HG02623 (cell line): Measurements from ENCODE around the gene RALGPS1.
A peak's percentile ranks its signal among the peaks of the same experiment; 100 is the strongest.

Source experiments
- ATAC-seq: cut with Tn5 transposase; IDR thresholded peaks from one replicate; pipeline ENCODE4 v1.9.1; 2021; ENCODE audit warnings: moderate library complexity; ENCODE audit not compliant: unreplicated experiment

Gene RALGPS1

DNA sequence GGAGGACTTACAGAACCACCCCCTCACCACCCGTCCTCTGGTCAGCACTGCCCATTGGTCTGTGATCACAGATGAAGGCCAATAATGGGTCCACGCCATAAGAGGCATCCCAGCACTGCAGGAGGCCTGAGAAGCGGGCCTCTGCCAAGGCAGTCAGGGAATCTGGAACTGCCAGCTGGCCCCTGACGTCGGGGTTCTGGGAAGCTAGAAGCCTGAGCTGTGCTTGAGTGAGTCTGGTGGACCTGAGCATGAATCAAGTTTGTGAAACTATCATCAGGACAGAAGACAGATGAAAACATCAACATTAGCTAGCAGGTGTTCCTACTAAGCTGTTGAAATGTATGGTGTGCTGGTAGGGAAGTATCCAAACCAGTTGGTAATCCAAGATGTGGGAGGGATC, 200.0 kb downstream of the RALGPS1 start:
- no peak for ATAC-seq

DNA sequence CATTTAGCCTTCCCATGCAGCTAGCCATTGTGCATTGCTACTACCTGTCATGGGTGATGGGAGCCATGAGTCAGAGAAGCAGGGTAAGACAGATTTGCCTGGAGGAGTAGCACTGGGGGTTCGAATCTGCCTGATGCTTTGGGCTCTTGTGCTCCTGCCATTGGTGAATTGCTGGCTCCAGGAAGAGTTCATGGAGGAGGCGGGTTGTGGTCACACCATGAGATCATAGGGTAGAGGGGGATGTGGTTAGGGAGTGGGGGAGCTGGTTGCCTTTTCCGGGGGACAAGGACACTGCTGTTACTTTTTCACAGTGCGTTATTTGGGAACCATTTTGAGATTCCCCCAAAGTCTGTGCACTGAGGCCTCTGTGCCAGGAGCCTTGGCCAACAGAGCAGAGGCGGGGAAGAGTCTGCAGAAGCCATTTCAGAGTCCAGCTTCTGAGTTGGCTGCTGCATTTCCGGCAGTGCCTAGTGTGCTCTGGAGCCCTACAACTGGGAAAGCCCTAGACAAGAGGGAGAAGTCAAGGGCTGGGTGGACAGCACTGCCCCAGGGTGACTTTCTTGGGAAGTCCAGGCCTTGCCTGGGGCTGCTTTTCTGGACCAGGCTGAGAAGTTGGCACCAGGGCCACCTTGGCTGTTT, 201.6 kb downstream of the RALGPS1 start:
- no peak for ATAC-seq

DNA sequence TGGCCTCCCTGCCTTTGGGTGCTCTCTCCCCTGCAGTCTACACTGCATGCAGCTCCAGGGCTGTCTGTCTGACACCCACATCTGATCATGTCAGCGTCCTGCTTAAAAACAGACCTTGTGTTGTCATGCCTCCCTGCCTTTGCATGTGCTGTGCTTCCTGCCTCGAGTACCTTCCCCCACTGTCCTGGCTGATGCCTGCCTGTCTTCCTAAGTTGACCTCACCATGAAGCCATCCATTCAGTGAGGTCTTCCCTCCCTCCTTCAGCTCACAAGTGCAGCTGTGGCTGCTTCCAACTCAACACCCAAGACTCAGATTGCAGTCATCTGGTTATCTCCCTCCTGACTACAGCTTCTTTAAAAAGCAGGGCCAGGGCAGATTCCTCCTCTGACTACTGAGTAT, 202.4 kb downstream of the RALGPS1 start:
- ATAC-seq: no peak

DNA sequence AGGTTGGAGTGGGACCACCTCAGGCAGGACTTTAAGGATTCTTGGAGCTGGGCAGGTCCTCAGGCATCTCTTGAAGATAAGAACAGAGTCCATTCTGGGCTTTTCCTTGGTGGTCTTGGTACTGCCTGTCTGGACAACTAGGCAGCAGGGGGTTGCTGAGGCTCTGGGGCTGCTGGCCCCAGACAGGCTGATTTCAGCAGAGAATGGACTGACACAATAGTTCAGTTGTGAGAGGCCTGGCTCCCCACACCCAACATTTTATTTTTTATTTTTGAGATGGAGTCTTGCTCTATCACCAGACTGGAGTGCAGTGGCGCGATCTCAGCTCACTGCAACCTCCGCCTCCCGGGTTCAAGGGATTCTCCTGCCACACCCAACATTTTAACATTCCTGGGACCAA, 203.2 kb downstream of the RALGPS1 start:
- no peak for ATAC-seq

DNA sequence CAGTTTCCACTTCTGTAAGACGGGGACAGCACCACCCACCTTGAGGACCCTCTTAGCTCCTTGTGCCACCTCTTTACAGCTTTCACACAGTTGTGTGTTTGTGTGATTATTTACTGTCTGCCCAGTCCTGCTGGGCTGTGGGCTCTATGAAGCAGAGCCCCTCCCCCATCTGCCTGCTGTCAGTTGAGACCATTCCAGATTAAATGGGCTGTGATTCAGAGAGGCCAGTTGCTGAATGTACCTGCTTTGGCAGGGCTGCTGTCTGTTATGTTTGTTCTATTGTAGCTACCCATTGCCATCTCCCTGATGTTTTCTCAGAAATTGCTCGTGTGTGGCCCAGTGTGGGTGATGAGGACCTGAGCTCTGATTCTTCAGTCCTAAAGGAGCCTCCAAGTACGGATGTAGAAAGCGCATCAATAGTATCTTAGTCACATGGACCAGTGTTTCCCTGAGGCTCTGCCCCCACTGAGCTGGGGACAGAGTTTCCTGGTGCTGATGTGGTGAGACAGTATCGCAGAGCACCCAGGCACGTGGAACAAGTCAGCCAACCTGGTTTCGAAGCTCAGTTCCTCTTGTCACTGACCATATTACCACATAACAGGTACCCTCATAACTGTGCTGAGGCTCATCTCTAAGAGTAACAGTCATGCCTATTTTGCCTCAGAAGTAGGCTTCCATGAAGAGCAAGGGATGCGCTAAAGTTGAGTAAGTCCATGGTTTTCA, 204.2 kb downstream of the RALGPS1 start:
- ATAC-seq: peak; percentile 40

DNA sequence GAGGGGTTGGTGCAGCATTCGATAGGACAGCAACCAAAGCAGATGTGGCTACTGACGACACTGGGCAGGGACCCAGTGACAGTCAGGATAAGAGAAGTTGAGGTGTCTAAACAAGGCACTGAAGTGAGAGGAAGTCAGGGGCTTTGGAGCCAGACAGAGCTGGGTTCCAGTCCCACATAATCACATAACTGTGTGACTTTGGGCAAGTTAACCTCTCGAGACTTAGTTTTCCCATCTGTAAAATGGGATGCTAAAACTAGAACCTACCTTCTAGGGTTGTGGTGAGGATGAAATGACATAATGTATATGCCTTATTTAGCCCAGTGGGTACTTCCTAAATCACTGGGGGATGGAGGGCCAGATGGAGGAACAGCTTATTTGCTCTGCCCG, 204.7 kb downstream of the RALGPS1 start:
- no peak for ATAC-seq

DNA sequence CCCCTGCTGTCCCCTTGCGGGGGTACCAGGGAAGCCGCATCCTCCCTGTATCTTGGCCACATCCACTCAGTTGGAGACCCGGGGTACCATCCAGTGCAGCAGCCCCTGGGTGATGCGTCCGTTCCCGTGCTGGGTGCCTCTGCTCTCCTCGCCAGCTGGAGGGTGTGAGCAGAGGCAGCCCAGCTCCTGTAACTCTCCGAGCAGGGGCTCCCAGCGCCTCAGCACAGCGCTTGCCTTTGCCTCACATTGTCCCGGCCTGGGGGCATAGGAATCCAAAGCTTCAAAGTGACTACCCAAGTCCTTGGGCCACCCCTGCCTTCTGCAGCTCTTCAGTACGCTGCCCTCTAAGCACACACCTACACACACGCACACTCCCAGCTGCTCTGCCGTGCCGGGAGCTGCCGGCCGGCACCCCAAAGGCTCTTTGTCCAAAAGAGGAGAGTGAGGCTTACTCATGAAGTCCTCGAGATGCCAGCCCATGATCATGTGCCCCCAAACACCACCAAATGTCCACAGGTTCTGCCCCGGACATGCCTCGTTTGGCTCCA, 207.1 kb downstream of the RALGPS1 start:
- no peak for ATAC-seq

DNA sequence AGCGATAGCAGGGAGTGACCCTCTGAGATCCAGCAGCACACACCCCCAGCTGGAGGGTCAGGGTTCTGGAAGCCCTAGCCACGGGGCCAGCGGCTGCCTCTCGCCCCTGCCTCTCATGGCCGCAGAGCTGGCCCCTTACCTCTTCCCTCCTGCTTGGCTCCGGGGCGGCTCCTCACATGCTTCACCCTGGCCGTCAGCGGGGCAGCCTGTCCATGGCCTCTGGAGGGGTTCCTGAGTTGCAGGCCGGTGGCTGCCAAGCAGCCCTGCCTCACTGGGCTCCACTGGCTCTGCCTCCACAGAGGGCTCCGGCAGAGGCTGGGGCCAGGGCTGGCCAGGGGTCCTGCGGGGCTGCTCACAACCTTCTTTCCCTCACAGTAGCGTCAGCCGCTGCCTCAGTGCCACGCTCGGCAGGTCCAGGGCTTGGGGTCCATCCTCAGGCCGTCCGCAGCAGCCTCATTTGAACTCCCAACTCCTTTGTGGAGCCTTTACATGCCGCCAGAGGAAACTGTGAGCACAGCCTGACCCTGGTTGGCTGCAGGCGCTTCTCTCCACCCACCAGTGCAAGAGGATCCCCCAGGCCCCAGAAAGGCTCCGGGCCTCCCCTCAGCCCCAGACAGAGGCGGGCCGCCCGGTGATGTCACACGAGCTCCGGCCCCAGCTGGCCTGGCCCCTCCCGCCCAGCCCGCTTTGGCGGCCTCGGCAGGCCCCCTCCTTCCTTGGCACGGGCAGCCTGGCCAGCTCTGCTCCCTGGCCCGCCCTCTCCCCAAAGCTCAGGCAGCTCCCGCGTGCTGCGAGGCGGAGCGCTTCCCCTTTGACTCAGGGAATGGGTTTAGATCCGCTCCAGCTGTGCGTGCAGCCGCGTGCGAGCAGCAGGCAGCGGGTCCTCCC, 207.8 kb downstream of the RALGPS1 start, which contains the start of gene ANGPTL2:
Gene ANGPTL2 (minus strand): TSS at position 460 of the 888 bp plus-strand sequence. CDS start 13,904 bp downstream, outside the sequence.
- ATAC-seq: no peak

DNA sequence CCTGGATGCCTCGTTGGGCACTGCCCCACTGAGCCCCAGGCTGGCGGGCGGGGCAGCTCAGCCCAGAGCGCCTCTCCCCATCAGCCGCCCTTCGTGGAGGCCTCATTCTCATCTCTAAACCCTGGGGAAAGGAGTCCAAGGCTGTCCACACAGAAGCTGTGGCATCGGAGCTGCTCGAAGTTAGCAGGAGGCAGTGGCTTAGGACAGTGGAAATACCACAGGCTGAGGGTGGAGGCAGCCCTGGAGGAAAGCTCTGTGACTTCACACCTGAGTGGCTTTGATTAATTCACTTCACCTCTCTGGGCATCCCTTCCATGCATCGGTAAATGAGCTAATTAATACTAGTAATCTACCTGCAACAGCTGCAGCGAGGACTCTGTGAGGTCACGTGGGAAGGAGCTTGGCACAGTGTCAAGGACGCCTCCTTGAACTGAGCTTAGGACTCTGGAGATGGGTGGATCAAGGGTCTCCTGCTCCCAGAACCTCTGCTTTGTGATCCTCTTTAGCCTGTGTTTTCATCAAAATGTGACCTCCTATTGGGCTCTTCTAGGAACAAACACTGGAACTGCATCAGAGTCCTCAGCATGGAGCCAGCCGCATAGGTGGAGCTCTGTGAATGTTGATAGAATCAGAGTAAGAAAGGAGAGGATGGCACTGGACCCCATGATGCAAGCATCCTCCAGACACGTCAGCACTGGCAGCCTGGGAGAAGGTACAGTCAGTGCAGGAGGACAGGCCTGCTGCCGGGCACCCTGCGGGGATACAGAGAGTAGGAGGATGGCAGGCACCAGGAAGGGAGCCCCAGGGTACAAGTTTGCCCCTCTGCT, 208.7 kb downstream of the RALGPS1 start:
- no peak for ATAC-seq

DNA sequence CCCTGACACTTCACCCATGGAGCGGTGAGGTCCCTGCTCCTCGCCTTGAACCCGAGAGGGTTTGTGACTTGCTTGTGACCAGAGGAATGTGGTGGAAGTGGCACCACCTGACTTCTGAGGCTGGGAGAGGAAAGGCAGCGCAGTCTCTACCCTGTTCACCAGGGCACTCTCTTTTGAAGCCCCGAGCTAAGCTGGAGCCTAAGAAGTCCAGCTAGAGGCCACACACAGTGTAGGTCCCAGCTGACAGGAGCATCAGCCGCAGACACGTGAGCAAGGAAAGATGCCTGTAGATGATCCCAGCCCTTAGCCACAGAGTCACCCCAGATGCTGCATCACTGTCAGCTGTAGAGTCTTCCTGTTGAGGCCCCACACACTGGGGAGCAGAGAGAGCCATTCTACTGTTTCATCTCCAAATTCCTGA, 209.5 kb downstream of the RALGPS1 start:
- no peak for ATAC-seq

DNA sequence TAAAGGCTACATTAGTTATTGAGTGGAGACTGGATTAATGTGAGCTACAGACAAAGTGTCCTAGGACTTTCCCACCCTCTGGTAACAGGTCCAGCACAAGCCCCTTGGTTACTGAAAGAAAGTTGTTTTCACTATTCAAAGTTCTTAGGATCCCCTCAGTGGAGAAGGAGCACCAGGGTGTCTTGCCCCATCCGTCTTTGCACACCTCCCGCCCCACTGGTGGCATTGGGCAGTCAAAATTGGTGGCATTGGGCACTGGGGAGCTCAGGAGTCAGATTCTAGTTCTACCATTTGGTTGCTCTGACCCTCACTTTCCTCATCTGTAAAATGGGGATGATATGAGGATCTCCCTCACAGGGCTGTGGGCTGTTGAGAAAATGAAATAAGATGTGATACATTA, 210.2 kb downstream of the RALGPS1 start:
- ATAC-seq: no peak

DNA sequence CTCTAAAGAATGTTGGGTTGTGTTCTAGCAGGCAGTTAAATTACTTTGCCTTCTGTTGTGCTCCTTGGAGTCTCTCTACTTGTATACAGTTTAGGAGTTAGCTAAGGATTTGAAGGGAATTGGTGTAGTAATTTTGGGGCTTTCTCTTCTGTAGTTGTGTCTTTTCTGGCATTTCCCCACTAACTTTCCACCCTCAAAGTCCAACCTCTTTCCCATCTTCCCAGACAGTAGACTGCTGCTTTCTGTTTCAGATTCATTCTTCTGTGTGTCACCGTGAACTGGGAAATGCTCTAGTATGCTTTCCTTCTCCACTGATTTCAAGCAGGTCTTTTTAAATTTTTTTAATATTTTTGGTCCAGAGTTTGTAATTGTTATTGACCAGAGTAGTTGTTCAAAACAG, 212.4 kb downstream of the RALGPS1 start:
- no peak for ATAC-seq

DNA sequence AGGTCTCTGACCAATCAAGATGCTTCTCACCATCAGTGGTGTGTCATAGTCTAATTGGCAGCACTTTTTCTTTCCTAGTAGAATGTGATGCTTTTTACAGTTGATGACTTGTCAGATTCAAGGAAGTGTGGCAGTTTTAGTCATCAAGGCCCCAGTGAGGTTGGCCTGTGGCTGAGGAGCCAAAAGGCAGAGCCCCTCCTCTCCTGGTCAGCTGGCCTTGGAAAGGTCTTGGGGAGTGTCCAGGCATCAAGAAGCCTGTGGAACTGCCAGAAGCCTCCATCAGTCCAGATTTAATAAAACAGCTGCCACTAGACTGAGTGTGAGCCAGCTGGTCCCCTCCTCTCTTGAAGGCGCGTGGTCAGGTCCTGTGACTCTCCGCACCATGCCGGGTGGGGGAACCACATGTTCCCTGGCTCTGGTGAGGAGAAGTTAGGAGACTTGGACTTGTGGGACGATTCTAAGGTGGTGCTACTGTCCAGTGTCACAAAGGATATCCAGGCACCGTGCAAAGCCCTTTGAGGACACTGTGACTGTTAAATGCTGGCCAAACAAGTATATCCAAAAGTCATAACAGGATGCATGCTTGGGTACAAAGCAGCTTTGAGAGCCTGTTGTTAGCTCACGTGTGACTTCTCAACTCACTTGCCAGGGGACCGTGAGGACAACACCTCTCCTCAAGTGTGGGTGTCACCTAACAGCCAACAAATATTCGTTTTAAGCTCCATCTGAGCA, 213.9 kb downstream of the RALGPS1 start:
- no peak for ATAC-seq

DNA sequence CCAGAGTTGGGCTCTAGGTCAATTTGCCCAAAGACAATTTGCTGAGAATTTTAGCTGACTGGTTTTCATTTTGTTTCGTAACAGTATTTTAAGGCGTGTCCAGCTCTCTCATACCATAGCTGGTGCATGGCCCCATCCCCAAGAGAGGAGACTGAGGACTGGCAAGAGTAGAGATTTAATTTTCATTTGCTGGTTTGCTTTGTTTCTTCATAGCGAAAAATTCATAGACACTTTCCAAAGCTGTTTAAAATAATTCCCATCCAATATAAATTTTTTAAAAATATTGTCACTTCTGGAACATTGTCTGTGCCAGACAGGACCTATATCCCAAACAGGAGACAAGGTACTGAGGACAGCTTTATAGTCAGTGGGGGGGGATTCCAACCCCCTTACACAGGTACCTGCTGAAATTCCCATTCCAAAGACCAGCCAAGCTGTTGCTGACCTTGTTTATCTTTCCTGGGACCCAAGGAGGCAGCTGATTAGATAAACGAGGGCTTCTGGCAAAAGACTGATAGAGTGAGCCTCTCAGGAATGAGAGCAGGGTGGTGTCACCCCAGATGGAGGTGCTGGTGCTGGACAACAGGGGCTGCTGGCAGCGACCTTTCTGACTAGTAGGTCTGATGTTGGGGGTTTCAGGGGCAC, 214.6 kb downstream of the RALGPS1 start:
- ATAC-seq: no peak

DNA sequence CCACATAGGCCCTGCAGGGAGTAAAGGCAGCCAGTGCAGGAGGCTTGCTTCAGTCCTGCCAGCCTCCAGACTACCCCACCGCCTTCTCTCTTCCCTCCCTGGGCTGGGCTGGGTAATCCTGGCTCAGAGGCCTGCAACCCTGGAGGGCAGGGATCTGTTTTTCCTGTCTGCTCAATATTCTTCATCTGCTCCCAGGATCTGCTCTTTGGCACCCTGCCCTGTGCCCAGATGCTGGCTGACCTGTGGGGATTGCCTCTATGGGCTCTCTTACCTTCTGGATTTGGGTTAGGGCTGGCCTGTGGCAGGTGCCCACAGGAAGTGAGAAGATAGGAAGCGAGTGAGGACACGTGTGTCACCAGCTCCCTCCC, 215.1 kb downstream of the RALGPS1 start:
- ATAC-seq: no peak

DNA sequence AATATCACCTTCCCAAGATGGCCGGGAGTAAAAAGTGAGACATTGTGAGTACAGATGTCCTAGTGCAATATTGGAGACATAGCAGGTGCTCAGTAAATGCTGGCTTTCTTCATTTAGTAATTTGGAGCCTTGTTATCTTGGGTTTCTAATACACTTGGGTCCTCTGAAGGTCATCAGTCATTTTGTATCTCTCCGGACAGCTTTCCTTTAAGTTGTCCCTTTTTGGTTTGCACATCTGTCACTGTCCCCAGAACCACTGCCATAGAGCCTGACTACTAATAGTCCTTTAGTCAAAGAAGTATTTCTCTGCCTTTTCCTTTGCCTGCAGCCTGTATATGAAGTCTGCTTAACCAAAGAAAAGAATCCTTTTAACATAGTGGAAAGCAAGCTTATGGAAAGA, 215.7 kb downstream of the RALGPS1 start:
- no peak for ATAC-seq

DNA sequence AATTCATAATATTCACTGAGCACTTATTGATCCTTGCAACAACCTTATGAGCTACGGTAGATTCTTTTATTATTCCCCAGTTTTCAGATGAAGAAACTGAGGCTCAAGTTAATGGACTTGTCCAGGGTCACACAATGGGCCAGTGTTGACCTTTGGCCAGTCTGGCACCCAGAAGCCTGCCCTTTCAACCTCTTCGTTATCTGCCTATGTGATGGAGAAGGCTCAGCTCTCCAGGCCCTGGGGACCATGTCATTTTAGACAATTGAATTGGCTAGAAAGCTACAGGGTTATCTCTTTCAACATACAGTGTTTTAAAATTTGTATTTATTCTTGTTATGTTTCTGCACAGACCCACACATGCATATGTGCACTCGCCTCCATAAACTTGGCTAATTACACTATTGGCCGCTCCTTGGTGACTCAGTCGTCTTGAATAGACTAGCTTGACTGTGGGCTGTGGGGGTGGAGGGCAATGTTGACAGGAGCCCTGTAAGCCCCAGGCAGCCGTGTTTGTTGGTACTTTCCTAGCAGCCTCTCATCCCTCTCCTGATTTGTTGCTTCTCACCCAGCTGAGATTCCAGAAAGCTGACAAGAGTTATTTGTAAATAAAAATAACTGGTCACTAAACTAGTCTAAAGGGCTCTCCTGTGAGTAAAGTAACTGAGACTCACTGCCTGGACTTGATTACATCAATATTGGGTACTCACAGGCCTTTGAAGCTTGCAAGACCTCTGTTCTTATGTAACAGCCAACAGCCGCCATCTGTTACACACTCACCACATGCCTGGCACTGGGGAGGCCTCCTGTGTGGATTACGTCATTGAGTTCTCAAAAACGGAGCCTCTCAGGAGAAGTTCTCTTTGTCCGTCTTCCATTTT, 216.3 kb downstream of the RALGPS1 start:
- no peak for ATAC-seq

DNA sequence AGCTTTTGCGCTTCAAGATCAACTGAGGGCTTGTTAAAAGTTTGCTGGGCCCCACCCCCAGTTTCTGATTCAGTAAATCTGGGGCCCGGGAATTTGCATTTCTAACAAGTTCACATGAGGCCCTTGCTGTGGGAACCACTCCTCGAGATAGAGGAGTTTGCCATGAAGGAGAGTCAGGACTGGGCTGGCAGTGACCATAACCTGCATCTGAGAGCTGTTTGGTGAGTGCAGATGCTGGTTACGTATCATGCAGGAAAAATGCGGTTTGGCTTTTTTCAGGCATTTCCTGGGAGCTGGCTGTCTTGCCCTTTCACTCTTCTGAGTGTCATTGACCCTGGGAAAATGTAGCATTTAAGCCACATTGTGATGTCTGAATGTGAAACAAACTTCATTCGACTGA, 217.3 kb downstream of the RALGPS1 start:
- ATAC-seq: no peak
